ENCODE results near the gene DCC.
A peak's percentile ranks its signal among the peaks of the same experiment; 100 is the strongest.

DCC gene

GRCh38 chr18:52914148-52914547, 574.2 kb downstream of the DCC start:
- H3K36me3 Mint-ChIP-seq (ENCODE audit: low read depth): no peaks in the 10 kb centered on the region
- H3K27ac Mint-ChIP-seq: no peak overlapping the region
- no peaks in the 10 kb centered on the region for H3K4me1 Mint-ChIP-seq
- no peak overlapping the region for H3K4me3 Mint-ChIP-seq
- TF ChIP-seq CTCF (IDR thresholded peaks at IDR 0.05; ENCODE audit: unreplicated experiment in 3 of 3): no peak
- H3K9me3 Mint-ChIP-seq: no peaks in the 10 kb centered on the region
- no peaks in the 10 kb centered on the region for H3K27me3 Mint-ChIP-seq (ENCODE audit: low read depth)

- H3K36me3 Mint-ChIP-seq (ENCODE audit: low read depth): no peaks in the 10 kb centered on the region
- H3K4me1 Mint-ChIP-seq: no peaks in the 10 kb centered on the region
- no peak for TF ChIP-seq CTCF (IDR thresholded peaks at IDR 0.05; ENCODE audit: unreplicated experiment in 3 of 3)
- H3K27me3 Mint-ChIP-seq (ENCODE audit: low read depth): no peaks in the 10 kb centered on the region
- no peaks in the 10 kb centered on the region for H3K9me3 Mint-ChIP-seq
- peak overlapping the region in 1 of 3 experiments; percentile 34 for H3K27ac Mint-ChIP-seq
- H3K4me3 Mint-ChIP-seq: no peak overlapping the region
These were observed 580.7 kb downstream of the DCC start for GRCh38 chr18:52920665-52921064.

- Mint-ChIP-seq H3K9me3 (no peaks in the 10 kb centered on the region), H3K4me1 (no peaks in the 10 kb centered on the region), H3K27me3 (ENCODE audit: low read depth) (no peaks in the 10 kb centered on the region), H3K27ac (no peak overlapping the region), H3K4me3 (no peak overlapping the region), H3K36me3 (ENCODE audit: low read depth) (no peaks in the 10 kb centered on the region)
- no peak for TF ChIP-seq CTCF (IDR thresholded peaks at IDR 0.05; ENCODE audit: unreplicated experiment in 3 of 3)
These were observed 593.4 kb downstream of the DCC start for GRCh38 chr18:52933356-52933755.

GRCh38 chr18:52936931-52937330, 596.9 kb downstream of the DCC start:
- Mint-ChIP-seq H3K4me3 (no peak overlapping the region), H3K27ac (no peak overlapping the region), H3K36me3 (ENCODE audit: low read depth) (no peaks in the 10 kb centered on the region), H3K9me3 (no peaks in the 10 kb centered on the region), H3K4me1 (no peaks in the 10 kb centered on the region), H3K27me3 (ENCODE audit: low read depth) (no peaks in the 10 kb centered on the region)
- no peak for TF ChIP-seq CTCF (IDR thresholded peaks at IDR 0.05; ENCODE audit: unreplicated experiment in 3 of 3)

- no peak for TF ChIP-seq CTCF (IDR thresholded peaks at IDR 0.05; ENCODE audit: unreplicated experiment in 3 of 3)
- Mint-ChIP-seq H3K4me3 (no peak overlapping the region), H3K36me3 (ENCODE audit: low read depth) (no peaks in the 10 kb centered on the region)
These were observed 597.8 kb downstream of the DCC start for GRCh38 chr18:52937840-52938239.

GRCh38 chr18:52945552-52945951, 605.6 kb downstream of the DCC start:
- Mint-ChIP-seq H3K27ac (no peak overlapping the region), H3K9me3 (no peaks in the 10 kb centered on the region), H3K27me3 (ENCODE audit: low read depth) (no peaks in the 10 kb centered on the region), H3K36me3 (ENCODE audit: low read depth) (no peaks in the 10 kb centered on the region), H3K4me3 (no peak overlapping the region), H3K4me1 (no peaks in the 10 kb centered on the region)
- TF ChIP-seq CTCF (IDR thresholded peaks at IDR 0.05; ENCODE audit: unreplicated experiment in 3 of 3): no peak

More at GRCh38 chr18:52937840-52938239, 597.8 kb downstream of the DCC start:
- H3K9me3 Mint-ChIP-seq: no peaks in the 10 kb centered on the region
- H3K4me1 Mint-ChIP-seq: no peaks in the 10 kb centered on the region
- H3K27me3 Mint-ChIP-seq (ENCODE audit: low read depth): no peaks in the 10 kb centered on the region
- H3K27ac Mint-ChIP-seq: no peak overlapping the region

Data from nephron (organoid).